HG02885 (cell line): ENCODE measurements around the gene AGPS.
"Not testable (repeated sequence)": the region's sequence is repeated elsewhere in the genome, so short reads cannot be mapped to it uniquely, and the experiment has no call there.

Experiments
- ATAC-seq: cut with Tn5 transposase; IDR thresholded peaks from one replicate; pipeline ENCODE4 v1.9.1; 2021; ENCODE audit warnings: mild to moderate bottlenecking; ENCODE audit not compliant: unreplicated experiment, poor library complexity

Gene AGPS

DNA sequence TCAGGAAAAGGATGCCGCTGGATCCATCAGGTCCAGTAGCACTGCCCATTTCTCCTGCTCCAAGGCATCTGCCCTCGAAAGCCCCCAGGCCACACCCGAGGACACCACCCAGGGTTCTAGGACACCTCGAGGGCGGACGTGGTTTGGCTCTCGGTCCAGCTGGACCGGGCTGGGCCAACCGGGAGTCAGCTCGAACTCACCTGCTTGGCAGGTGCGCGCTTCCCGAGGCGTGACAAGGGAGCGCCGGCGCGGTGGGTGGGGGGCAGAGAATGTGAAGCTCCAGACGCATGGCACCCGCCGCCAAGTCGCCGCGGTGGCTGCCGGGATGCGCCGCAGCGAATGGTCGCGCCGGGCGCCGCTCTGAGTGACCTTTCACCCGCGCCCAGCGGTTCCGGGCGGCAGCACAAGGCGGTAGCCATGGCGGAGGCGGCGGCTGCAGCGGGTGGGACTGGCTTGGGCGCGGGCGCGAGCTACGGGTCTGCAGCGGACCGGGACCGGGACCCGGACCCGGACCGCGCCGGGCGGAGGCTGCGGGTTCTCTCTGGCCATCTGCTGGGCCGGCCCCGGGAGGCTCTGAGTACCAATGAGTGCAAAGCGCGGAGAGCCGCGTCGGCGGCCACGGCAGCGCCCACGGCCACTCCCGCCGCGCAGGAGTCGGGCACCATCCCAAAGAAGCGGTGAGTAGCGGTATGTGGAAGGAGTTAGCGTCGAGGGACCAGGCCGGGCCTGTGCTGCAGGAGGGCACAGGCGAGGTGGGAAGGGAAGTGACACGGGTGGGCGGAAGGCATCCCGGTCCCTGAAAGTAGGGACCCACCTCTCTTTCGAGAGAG is at the start of gene AGPS:
Gene AGPS, plus strand, starts transcription at position 401 of the 830 bp plus-strand sequence. Its CDS starts 17 bp downstream, at position 418.
- peak; percentile 90 for ATAC-seq

- no peak for ATAC-seq
These were observed 48.8 kb upstream of the AGPS start for GRCh38 chr2:177343773-177344172.

- no peak for ATAC-seq
These were observed 48.3 kb upstream of the AGPS start for GRCh38 chr2:177344316-177344715.

DNA sequence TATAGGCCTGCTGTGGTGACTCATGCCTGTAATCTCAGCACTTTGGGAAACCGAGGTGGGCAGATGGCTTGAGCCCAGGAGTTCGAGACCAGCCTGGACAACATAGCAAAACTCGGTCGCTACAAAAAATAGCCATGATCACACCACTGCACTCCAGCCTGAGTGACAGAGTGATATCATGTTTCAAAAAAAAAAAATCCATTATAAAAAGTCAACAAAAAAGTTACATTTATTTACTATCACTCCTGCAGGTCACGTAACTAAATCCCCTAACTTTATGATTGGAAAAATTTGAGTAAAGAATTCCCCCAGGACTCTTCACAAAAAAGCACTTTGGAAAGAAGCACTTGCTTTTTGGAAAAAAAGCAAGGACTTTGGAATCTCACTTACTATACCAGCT is 46.4 kb upstream of the AGPS start:
- no peak for ATAC-seq

DNA sequence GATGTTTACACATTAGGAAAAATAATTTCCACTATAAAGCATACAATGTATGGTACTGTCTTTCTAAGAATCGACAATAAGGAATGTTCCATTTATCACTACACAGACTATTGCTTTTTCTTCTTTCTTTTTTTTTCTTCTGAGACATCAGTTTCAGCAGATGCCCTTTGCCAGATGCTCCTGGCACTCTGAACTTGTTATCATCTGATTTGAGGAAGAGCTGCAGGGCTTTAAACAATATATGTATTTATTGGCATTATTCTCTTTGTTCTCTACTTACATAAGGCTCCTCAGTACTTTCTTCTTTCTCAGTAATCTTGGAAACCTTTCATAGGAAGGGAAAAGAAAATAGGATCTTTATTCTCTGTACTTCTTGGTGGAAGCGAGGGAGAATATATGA is 45.0 kb upstream of the AGPS start:
- ATAC-seq, result no peak

GRCh38 chr2:177348118-177348654 is 44.4 kb upstream of the AGPS start:
- no peak for ATAC-seq

DNA sequence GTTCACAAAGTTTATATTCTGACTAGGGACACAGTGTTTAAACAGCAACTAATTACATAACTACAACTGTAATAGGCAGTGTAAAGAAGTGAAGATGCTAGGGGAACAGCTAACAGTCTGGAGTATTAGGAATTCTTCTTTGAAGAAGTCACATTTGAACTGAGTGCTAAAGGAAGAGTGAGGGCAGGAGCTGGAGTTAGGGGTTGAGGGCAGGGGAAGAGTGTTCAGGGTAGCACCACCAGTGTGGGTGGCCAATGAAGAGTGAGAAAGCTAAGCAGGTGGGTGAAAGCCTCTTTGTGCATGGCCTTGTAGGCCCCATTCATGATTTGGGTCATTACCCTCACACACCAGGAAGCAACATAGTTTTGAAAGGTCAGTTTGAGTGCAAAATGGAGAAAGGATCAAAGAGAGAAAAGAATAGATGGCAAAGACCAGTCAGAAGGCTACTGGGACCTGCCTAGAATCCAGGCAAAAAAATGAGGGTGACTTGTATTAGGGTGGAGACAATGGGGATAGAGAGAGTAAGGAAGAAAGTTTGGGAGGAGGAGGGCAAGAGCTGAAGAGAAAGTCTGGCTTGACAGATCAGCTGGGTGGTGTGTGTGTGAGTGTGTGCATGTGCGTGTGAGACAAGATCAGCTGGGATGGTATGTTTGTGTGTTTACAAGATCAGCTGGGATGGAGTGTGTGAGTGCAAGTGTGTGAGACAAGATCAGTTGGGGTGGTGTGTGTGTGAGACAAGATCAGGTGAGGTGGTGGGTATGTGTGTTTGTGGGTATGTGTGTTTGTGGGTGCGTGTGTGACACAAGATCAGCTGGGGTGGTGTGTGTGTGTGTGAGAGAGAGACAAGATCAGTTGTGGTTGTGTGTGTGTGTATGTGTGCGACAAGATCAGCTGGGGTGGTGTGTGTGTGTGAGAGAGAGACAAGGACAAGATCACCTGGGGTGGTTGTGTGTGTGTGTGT is 43.6 kb upstream of the AGPS start:
- ATAC-seq, result peak; percentile 57

DNA sequence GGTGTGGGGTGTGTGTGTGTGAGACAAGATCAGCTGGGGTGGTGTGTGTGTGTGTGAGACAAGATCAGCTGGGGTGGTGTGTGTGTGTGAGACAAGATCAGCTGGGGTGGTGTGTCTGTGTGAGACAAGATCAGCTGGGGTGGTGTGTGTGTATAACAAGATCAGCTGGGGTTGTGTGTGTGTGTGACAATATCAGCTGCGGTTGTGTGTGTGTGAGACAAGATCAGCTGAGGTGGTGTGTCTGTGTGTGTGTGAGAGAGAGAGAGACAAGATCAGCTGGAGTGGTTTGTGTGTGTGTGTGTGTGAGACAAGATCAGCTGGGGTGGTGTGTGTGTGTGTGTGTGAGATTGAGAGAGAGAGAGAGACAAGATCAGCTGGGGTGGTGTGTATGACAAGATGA is 41.9 kb upstream of the AGPS start:
- not testable (repeated sequence) for ATAC-seq

DNA sequence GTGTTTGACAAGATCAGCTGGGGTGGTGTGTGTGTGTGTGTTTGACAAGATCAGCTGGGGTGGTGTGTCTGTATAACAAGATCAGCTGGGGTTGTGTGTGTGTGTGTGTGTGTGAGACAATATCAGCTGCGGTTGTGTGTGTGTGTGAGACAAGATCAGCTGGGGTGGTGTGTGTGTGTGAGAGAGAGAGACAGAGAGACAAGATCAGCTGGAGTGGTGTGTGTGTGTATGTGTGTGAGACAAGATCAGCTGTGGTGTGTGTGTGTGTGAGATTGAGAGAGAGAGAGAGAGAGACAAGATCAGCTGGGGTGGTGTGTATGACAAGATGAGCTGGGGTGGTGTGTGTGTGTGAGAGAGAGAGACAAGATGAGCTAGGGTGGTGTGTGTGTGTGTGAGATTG is 41.5 kb upstream of the AGPS start:
- not testable (repeated sequence) for ATAC-seq

DNA sequence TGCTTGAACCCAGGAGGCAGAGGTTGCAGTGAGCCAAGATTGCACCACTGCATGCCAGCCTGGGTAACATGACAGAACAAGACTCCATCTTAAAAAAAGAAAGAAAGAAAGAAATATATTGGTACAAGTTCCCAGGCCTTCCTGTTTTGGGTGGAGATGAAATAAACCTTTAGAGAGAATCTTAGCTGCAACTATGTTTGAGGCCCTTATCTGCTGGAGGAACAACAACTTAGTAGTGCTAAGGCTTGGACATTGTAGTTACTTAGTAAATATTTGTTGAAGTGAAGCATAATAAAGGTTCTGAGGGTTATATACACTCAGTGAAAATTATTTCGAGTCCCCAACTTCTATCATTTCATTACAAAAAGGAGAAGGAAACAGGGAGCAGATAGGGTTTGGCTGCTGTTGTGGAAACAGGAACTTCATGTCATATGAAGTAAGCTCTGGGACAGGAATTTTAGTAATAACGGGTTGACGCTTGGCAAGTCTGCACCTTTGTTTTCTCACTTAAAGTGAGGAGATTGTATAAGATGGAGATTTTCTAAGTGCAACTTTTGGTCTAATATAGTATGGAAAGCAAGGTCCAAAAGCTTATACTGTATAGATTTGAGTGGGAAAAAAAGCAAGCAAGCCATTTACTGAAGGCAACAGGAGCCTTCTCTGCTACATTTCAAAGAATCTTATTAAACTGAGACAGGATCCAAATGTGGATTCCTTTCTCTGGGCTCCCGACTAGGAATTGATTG is 40.0 kb upstream of the AGPS start:
- no peak for ATAC-seq

- ATAC-seq, result no peak
These were observed 39.4 kb upstream of the AGPS start for GRCh38 chr2:177353187-177353478.

DNA sequence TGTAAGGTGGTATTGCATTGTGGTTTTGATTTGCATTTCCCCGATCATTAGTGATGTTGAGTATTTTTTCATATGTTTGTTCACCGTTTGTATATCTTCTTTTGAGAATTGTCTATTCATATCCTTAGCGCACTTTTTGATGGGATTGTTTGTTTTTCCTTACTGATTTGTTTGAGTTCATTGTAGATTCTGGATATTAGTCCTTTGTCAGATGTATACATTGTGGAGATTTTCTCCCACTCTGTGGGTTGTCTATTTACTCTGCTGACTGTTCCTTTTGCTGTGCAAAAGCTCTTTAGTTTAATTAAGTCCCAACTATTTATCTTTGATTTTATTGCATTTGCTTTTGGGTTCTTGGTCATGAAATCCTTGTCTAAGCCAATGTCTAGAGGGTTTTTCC is 38.0 kb upstream of the AGPS start:
- ATAC-seq, result not testable (repeated sequence)

DNA sequence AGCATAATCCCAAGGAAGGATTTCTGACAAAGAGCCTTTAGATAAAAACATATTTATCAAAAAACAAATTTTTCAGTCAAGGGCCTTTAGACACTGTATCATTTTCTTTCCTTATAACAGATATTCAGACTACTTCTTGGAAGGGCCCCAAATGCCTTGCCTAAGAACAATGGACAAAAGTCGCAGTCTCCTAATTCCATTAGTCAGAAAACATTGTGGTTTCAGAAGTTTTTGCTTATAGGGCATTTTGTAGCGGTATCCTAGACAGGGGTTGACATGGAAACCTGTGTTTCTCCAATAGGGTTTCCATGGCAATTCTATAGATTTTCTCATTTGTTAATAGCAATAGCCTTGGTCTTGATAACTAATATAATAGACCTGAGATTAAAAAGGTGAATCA is 36.7 kb upstream of the AGPS start:
- no peak for ATAC-seq

GRCh38 chr2:177359836-177360595 is 32.6 kb upstream of the AGPS start:
- no peak for ATAC-seq

DNA sequence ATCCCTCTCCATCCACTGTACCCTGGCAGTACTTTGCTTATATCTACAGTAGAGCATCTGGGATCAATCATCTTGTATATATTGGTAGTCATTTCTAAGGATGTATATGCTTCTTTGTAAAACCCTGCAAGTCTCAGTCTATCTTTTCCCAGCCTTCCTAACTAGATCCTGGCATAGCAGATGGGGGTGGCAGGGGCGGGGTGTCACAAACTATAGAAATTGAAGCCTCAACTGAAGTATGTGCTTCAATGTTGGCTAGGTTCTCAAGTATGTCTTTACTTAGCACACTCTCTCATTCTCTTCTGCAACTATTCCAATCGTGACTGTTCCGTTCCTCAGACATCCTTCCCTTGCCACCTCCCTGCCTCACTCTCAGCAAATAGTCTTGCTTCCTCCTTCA is 30.1 kb upstream of the AGPS start:
- ATAC-seq, result no peak

- no peak for ATAC-seq
These were observed 29.2 kb upstream of the AGPS start for GRCh38 chr2:177363332-177363731.

GRCh38 chr2:177365764-177366163 is 26.8 kb upstream of the AGPS start:
- not testable (repeated sequence) for ATAC-seq

- not testable (repeated sequence) for ATAC-seq
These were observed 24.6 kb upstream of the AGPS start for GRCh38 chr2:177368023-177368422.

DNA sequence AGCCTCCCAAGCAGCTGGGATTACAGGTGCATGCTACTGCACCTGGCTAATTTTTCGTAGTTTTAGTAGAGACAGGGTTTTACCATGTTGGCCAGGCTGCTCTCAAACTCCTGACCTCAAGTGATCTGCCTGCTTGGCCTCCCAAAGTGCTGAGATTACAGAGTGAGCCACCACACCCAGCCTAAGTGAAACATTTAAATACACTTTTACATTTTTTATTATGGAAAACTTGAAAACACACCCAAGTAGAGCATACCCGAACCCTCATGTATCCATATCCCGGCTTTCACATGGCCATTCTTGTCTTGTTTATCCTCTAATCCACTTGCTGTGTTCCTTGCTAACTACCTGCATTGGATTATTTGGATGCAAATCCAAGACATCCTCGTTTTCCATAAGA is 13.2 kb upstream of the AGPS start:
- no peak for ATAC-seq

- ATAC-seq, result no peak
These were observed 12.4 kb upstream of the AGPS start for GRCh38 chr2:177380181-177380580.
